ENCODE measurements around the gene FSTL4. TPM values are rescaled to one million over a fixed set of nuclear protein-coding genes. Genes with fewer than 3 reads are reported as not detected.
A peak's percentile ranks its signal among the peaks of the same experiment; 100 is the strongest.
"Not testable (repeated sequence)": the region's sequence is repeated elsewhere in the genome, so short reads cannot be mapped to it uniquely, and the experiment has no call there.

Gene FSTL4
- total and polyA plus RNA-seq, 12 donors: 0.48 to 5.2 (median 2.3) TPM

DNA sequence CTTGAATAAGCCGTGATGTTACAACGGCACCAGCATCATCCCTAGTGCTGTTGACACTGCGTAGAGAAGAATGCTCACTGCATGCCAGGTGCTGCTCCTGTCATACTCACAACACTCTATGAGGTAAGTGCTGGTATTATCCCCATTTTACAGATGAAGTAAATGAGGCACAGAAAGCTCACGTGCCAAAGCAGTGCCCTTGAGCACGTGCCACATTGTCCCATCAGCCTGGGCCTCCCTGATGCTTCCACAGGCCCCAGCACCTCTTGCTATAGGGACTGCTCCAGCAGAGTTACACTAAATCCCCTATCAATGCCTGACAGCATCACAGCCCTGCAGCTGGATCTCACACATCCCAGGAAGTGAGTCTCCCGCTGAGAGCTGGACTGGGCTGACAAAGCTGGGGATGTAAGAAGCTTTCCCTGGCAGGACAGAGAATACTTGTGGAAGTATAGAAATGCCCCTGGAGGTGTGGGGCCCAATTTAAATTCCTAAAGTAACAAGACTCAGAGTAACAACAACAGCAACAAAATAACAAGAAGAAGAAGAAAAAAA, 216.1 kb downstream of the FSTL4 start:
- Histone ChIP-seq H3K4me1 (replicated peaks in 1 of 2) (no peaks in the 10 kb centered on the region), H3K36me3 (replicated peaks in 1 of 2) (no peaks in the 10 kb centered on the region), H3K27ac (no peak overlapping the region), H3K4me3 (no peak overlapping the region), H3K9me3 (replicated peaks in 1 of 3) (no peaks in the 10 kb centered on the region), H3K27me3 (no peaks in the 10 kb centered on the region)
- TF ChIP-seq POLR2A (IDR thresholded peaks at IDR 0.05): no peak
- no peak for TF ChIP-seq CTCF (IDR thresholded peaks at IDR 0.05)
- intact Hi-C loops (cut with DNase I): no loop called here
- peak in 1 of 7 donors; percentile 42 for DNase-seq
- 77 to 84% (median 84%) methylated on average over 6 of the region's 6 CpGs for WGBS, 4 donors

GRCh38 chr5:133395207-133395606, 217.1 kb downstream of the FSTL4 start:
- peak in 1 of 7 donors; percentile 23 for DNase-seq
- intact Hi-C loops (cut with DNase I); H3K27ac ChIP-seq; H3K27me3 ChIP-seq; H3K36me3 ChIP-seq (replicated peaks in 1 of 2); H3K9me3 ChIP-seq (replicated peaks in 1 of 3); H3K4me3 ChIP-seq; H3K4me1 ChIP-seq (replicated peaks in 1 of 2): not testable (repeated sequence)
- WGBS, 4 donors: 93 to 97% (median 95%) methylated on average over 21 of the region's 21 CpGs

- peak in 1 of 7 donors; percentile 13 for DNase-seq
- H3K4me3 ChIP-seq; H3K27ac ChIP-seq; intact Hi-C loops (cut with DNase I); H3K4me1 ChIP-seq (replicated peaks in 1 of 2); H3K9me3 ChIP-seq (replicated peaks in 1 of 3); H3K27me3 ChIP-seq; H3K36me3 ChIP-seq (replicated peaks in 1 of 2): not testable (repeated sequence)
- 93 to 96% (median 94%) methylated on average over 20 to 22 of the region's 22 CpGs; no CpG with 5 or more reads in 1 of the 4 donors for WGBS, 4 donors
Observed at GRCh38 chr5:133394477-133394817, 217.9 kb downstream of the FSTL4 start.

DNA sequence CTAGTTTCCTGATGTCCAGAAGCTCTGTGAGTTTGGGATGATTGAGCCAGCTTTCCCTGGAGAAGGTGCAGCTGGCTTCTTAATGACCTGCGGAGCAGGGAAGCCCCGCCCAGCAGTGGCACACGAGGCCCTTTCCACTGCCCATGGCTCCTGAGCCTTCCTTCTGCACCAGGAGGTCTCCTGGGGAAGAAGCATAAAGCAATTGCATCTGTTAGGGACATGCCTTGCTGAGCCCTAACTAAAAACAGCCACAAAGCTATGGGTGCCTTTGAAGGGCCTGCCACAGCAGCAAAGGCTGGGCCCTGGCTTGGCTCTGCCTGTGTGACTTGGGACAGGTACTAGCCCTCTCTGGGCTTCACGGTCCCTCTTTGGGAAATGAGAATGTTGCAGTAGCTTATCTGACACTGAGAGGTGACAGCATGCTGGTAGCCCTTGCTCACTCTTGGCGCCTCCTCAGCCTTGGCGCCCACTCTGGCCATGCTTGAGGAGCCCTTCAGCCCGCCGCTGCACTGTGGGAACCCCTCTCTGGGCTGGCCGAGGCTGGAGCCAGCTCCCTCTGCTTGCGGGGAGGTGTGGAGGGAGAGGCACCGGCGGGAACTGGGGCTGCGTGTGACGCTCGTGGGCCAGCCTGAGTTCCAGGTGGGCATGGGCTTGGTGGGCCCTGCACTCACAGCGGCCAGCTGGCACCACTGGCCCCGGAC, 218.4 kb downstream of the FSTL4 start:
- TF ChIP-seq CTCF (IDR thresholded peaks at IDR 0.05) (no peak), POLR2A (IDR thresholded peaks at IDR 0.05) (no peak)
- WGBS, 4 donors: 90 to 93% (median 91%) methylated on average over 3 to 17 of the region's 17 CpGs
- intact Hi-C loops (cut with DNase I): no loop called here

GRCh38 chr5:133392448-133392847, 219.9 kb downstream of the FSTL4 start:
- Histone ChIP-seq H3K36me3 (replicated peaks in 1 of 2) (no peaks in the 10 kb centered on the region), H3K27me3 (no peaks in the 10 kb centered on the region), H3K27ac (no peak overlapping the region), H3K9me3 (replicated peaks in 1 of 3) (no peaks in the 10 kb centered on the region), H3K4me3 (no peak overlapping the region), H3K4me1 (replicated peaks in 1 of 2) (no peaks in the 10 kb centered on the region)
- DNase-seq: peak in 1 of 7 donors; percentile 21
- intact Hi-C loops (cut with DNase I): no loop called here
- WGBS, 4 donors: 73 to 83% (median 78%) methylated on average over 4 of the region's 4 CpGs
- TF ChIP-seq CTCF (IDR thresholded peaks at IDR 0.05) (no peak), POLR2A (IDR thresholded peaks at IDR 0.05) (no peak)

More for the DNA sequence above, 218.4 kb downstream of the FSTL4 start:
- peak in 1 of 7 donors; percentile 18 for DNase-seq
- no peaks in the 10 kb centered on the region for H3K9me3 ChIP-seq (replicated peaks in 1 of 3)
- no peaks in the 10 kb centered on the region for H3K27me3 ChIP-seq
- H3K4me1 ChIP-seq (replicated peaks in 1 of 2): no peaks in the 10 kb centered on the region
- H3K27ac ChIP-seq: no peak overlapping the region
- H3K4me3 ChIP-seq: no peak overlapping the region
- H3K36me3 ChIP-seq (replicated peaks in 1 of 2): no peaks in the 10 kb centered on the region
